Sigmoid colon (tissue), 7 donors: ENCODE results near the gene ILRUN. TPM values are rescaled to one million over a fixed set of nuclear protein-coding genes. Genes with fewer than 3 reads are reported as not detected.

Experiments
- DNase-seq: peaks from one replicate; pipeline ENCODE4 v3.0.0-alpha.2; 2019
- H3K27ac ChIP-seq, 4 donors: fragments of 200-600 bp; sonication (generic); one replicate each; pipeline ENCODE4 v1.5.1; 2016 to 2019; ENCODE audit warnings: mild to moderate bottlenecking in 1 of 4
- H3K27me3 ChIP-seq, 3 donors: fragments of 200-600 bp; sonication (generic); one replicate each; pipeline ENCODE4 v1.5.1; 2019; ENCODE audit warnings: mild to moderate bottlenecking in 1 of 3
- H3K36me3 ChIP-seq, 4 donors: fragments of 200-600 bp; sonication (generic); one replicate each; pipeline ENCODE4 v1.5.1; 2016 to 2019
- H3K4me1 ChIP-seq, 4 donors: fragments of 200-600 bp; sonication (generic); one replicate each; pipeline ENCODE4 v1.5.1; 2017 to 2019
- H3K4me3 ChIP-seq, 4 donors: fragments of 200-600 bp; sonication (generic); one replicate each; pipeline ENCODE4 v1.5.1; 2017 to 2019; ENCODE audit warnings: mild to moderate bottlenecking in 2 of 4, moderate library complexity in 1 of 4
- H3K9me3 ChIP-seq, 4 donors: fragments of 200-600 bp in 3 of 4; sonication (generic) in 3 of 4; one replicate each; pipeline versions ENCODE4 v1.5.1 to v1.6.1; 2013 to 2019
- EP300 ChIP-seq, 4 donors: sonication (generic); formaldehyde crosslinking; IDR thresholded peaks; one replicate each; pipeline ENCODE4 v1.6.1; 2017; ENCODE audit warnings: antibody characterized with exemption in 4 of 4
- POLR2A ChIP-seq, 2 donors: fragments of 450-650 bp; IDR thresholded peaks; one replicate each; pipeline ENCODE4 v1.6.1; 2016; ENCODE audit warnings: antibody characterized with exemption in 2 of 2, mild to moderate bottlenecking in 2 of 2, moderate library complexity in 2 of 2
- POLR2AphosphoS5 ChIP-seq, 4 donors: sonication (generic); formaldehyde crosslinking; IDR thresholded peaks; one replicate each; pipeline ENCODE4 v1.6.1; 2017; ENCODE audit warnings: antibody characterized with exemption in 4 of 4
- WGBS, 2 donors: extraction: QIAGEN DNeasy Blood & Tissue Kit; methylation state at CpG; one replicate each; pipeline ENCODE4 v1.1.7; 2013; 5-methylcytosine and 5-hydroxymethylcytosine counted together
- intact Hi-C: fragments of 100-400 bp; cut with DNase I; formaldehyde crosslinking; loops from one replicate; pipeline ENCODE4 v1.15.1; 2023
- polyA plus RNA-seq, 3 donors: library from polyadenylated mRNA; stranded (reverse); fragments of 200-250 nt; gene quantifications; one replicate each; pipeline ENCODE4 v1.2.3, GENCODE V29; 2013
- total RNA-seq, 4 donors: library from RNA; depleted of rRNA; stranded (reverse); fragments of >200 nt; gene quantifications; one replicate each; pipeline ENCODE4 v1.1.0, GENCODE V29; 2016
- TF ChIP-seq, protein P1 (sequence below), 4 experiments: fragments of 450-650 bp in 3 of 4; fragments of 200-600 bp in 1 of 4; IDR thresholded peaks; one replicate each; pipeline ENCODE4 v1.5.1; 2016 to 2019; ENCODE audit warnings: antibody characterized with exemption in 4 of 4, mild to moderate bottlenecking in 3 of 4, moderate library complexity in 2 of 4
- donor health status: healthy with polysubstance abuse.
- donor health status: Bipolar disorder and iron deficiency.
- donor health status: healthy.

ILRUN gene
- total and polyA plus RNA-seq, 7 donors = 35.4 to 79.3 (median 62.7) TPM

DNA sequence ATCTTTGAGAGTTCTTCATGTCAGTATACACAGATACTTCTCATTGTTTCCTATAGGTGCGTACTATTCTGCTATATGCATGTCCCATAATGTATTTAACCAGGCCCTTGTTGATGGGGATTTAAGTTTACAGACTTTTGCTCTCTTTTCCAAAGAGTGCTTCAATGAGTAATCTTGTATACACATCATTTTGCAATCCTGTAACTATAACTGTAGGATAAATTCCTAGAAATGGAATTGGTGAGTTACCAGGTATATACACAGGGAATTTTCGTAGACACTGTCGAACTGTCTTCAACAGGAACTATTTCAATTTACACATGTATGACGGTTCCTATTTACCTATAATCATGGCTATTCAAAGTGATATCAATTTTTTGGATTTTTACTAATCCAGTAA, 45.5 kb upstream of the ILRUN start:
- no peak overlapping the region for H3K4me3 ChIP-seq
- DNase-seq = no peak
- intact Hi-C loops = no loop called here
- H3K9me3 ChIP-seq = no peaks in the 10 kb centered on the region
- H3K27me3 ChIP-seq = no peaks in the 10 kb centered on the region
- no peak for TF ChIP-seq EP300 (IDR thresholded peaks at IDR 0.05)
- TF ChIP-seq POLR2AphosphoS5 (IDR thresholded peaks at IDR 0.05) = no peak
- no peak for TF ChIP-seq POLR2A (IDR thresholded peaks at IDR 0.05)
- TF ChIP-seq, protein P1, sequence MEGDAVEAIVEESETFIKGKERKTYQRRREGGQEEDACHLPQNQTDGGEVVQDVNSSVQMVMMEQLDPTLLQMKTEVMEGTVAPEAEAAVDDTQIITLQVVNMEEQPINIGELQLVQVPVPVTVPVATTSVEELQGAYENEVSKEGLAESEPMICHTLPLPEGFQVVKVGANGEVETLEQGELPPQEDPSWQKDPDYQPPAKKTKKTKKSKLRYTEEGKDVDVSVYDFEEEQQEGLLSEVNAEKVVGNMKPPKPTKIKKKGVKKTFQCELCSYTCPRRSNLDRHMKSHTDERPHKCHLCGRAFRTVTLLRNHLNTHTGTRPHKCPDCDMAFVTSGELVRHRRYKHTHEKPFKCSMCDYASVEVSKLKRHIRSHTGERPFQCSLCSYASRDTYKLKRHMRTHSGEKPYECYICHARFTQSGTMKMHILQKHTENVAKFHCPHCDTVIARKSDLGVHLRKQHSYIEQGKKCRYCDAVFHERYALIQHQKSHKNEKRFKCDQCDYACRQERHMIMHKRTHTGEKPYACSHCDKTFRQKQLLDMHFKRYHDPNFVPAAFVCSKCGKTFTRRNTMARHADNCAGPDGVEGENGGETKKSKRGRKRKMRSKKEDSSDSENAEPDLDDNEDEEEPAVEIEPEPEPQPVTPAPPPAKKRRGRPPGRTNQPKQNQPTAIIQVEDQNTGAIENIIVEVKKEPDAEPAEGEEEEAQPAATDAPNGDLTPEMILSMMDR (IDR thresholded peaks at IDR 0.05) = no peak
- 95 to 96% methylated on average over 4 of the region's 4 CpGs for WGBS, 2 donors
- no peaks in the 10 kb centered on the region for H3K36me3 ChIP-seq
- H3K27ac ChIP-seq = no peak overlapping the region
- no peaks in the 10 kb centered on the region for H3K4me1 ChIP-seq

DNA sequence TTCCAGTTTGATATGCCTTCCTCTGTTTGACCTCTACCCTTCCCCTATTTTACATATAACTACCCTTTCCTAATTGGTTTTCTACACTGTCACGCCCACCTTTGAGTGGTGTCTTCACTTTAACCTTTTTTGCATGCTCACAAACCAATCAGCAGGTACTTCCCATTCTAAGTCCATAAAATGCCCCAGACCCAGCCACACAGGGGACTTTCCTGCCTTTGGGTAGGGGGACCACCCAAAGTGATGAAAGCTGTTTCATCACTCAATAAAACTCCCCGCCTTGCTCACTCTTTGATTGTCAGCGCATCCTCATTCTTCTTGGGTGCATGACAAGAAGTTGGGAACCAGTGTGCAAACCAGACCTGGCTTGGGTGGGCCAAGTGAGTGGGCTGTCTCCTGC, 40.3 kb upstream of the ILRUN start:
- Histone ChIP-seq H3K27me3 (no peaks in the 10 kb centered on the region), H3K36me3 (no peaks in the 10 kb centered on the region), H3K27ac (no peak overlapping the region), H3K4me1 (no peaks in the 10 kb centered on the region), H3K9me3 (no peaks in the 10 kb centered on the region), H3K4me3 (no peak overlapping the region)
- 91 to 95% methylated on average over 3 of the region's 3 CpGs for WGBS, 2 donors
- TF ChIP-seq EP300 (IDR thresholded peaks at IDR 0.05) (no peak), POLR2A (IDR thresholded peaks at IDR 0.05) (no peak), POLR2AphosphoS5 (IDR thresholded peaks at IDR 0.05) (no peak)
- TF ChIP-seq, protein P1 (IDR thresholded peaks at IDR 0.05) = no peak
- DNase-seq = no peak
- intact Hi-C loops = no loop called here

DNA sequence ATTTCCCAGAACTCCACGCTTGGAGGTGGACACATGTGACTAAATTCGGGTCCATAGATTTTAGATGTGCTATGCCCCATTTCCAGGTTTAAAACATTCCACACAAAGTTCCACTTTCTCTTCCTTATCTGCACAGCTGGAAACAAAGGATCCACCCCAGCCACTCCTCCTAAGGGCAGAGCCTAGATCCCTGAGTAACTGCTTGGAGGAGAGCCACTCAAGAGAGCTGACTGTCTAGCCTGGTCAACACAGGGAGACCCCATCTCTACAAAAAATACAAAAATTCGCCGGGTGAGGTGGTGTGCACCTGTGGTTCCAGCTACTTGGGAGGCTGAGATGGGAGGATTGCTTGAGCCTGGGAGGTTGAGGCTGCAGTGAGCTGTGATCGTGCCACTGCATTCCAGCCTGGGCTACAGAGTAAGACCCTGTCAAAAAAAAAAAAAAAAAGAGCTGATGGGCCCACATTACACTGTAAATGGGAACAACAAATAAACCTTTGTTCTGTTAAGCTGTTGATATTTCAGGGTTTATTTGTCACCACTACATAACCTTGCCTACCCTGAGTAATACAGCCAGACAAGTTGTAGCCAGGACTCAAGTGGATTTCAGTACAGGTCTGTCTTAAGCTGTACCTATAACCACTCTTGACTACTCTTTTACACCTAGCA, 35.0 kb upstream of the ILRUN start:
- no peak overlapping the region for H3K4me3 ChIP-seq
- intact Hi-C loops = no loop called here
- no peaks in the 10 kb centered on the region for H3K27me3 ChIP-seq
- no peaks in the 10 kb centered on the region for H3K36me3 ChIP-seq
- no peak for DNase-seq
- WGBS, 2 donors = 93 to 96% methylated on average over 5 of the region's 5 CpGs
- H3K9me3 ChIP-seq = no peaks in the 10 kb centered on the region
- H3K4me1 ChIP-seq = no peaks in the 10 kb centered on the region
- no peak overlapping the region for H3K27ac ChIP-seq
- no peak for TF ChIP-seq POLR2AphosphoS5 (IDR thresholded peaks at IDR 0.05)
- TF ChIP-seq, protein P1 (IDR thresholded peaks at IDR 0.05) = no peak
- TF ChIP-seq EP300 (IDR thresholded peaks at IDR 0.05) = no peak
- no peak for TF ChIP-seq POLR2A (IDR thresholded peaks at IDR 0.05)

DNA sequence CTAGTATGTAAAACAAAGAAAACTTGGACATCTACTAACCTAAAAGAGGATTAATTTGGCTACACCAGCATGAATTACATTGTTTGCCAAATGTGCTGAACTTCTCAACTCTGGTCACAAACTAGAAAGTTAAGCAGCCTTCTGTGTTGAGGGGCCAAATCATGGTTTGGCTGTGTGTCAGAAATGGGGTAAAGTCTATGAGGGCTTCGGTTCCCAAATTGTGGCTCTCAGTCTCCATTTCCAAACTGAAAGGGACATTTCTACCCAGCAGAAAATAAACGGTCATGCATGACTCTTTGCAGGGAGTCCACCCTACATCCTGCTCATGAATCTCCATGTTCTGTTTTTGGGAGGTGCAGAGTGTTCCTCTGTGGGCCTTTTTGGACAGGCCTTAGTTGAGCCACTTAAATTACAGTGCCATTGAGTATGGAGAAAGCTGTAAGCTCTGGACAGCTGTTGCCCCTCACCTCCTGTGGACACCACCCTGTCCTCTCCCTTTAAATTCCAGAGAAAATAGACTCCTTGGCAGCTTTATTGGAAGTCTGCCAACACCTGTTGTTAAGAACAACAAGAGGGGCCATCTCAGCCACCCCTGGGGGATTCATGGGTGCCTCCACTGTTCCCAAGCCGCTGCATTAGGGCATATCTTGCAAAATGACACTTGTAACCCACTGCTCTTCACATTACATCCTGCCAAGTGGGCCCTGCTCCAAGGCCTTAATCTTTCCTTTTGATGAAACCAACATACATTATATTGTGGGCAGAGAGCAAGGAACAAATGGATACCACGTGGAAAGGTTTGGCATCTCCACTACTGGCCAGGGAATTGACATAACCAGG, 33.3 kb upstream of the ILRUN start:
- H3K4me1 ChIP-seq = no peaks in the 10 kb centered on the region
- WGBS, 2 donors = 70 to 85% methylated on average over 4 of the region's 4 CpGs
- no peaks in the 10 kb centered on the region for H3K27me3 ChIP-seq
- DNase-seq = no peak
- H3K4me3 ChIP-seq = no peak overlapping the region
- no peak overlapping the region for H3K27ac ChIP-seq
- no peaks in the 10 kb centered on the region for H3K36me3 ChIP-seq
- no peak for TF ChIP-seq POLR2A (IDR thresholded peaks at IDR 0.05)
- TF ChIP-seq EP300 (IDR thresholded peaks at IDR 0.05) = no peak
- no peaks in the 10 kb centered on the region for H3K9me3 ChIP-seq
- intact Hi-C loops = no loop called here

GRCh38 chr6:34726055-34726454, 29.5 kb upstream of the ILRUN start:
- DNase-seq = no peak
- 87 to 88% methylated on average over 1 of the region's 1 CpG for WGBS, 2 donors

More at GRCh38 chr6:34726055-34726454, 29.5 kb upstream of the ILRUN start:
- Histone ChIP-seq H3K9me3 (no peaks in the 10 kb centered on the region), H3K4me3 (no peak overlapping the region), H3K27me3 (no peaks in the 10 kb centered on the region), H3K36me3 (no peaks in the 10 kb centered on the region), H3K27ac (no peak overlapping the region), H3K4me1 (no peaks in the 10 kb centered on the region)
- intact Hi-C loops = no loop called here
- TF ChIP-seq EP300 (IDR thresholded peaks at IDR 0.05) = no peak
- no peak for TF ChIP-seq POLR2A (IDR thresholded peaks at IDR 0.05)
- TF ChIP-seq, protein P1 (IDR thresholded peaks at IDR 0.05) = no peak
- no peak for TF ChIP-seq POLR2AphosphoS5 (IDR thresholded peaks at IDR 0.05)
